Measurements from ENCODE around the gene CKB.

The CKB gene

GRCh38 chr14:103476631-103477030 lies 46.0 kb downstream of the CKB start:
- no peak for DNase-seq

GRCh38 chr14:103476065-103476464 lies 46.6 kb downstream of the CKB start:
- DNase-seq: no peak

- DNase-seq: no peak
Measured at GRCh38 chr14:103474893-103475292, 47.7 kb downstream of the CKB start.

- DNase-seq: no peak
Measured at GRCh38 chr14:103472939-103473338, 49.7 kb downstream of the CKB start.
